ENCODE measurements around the gene RPRM. TPM values are rescaled to one million over a fixed set of nuclear protein-coding genes. Genes with fewer than 3 reads are reported as not detected.

Gene RPRM
- total RNA-seq, 1 donor from 2014 or later: 14.4 TPM

DNA sequence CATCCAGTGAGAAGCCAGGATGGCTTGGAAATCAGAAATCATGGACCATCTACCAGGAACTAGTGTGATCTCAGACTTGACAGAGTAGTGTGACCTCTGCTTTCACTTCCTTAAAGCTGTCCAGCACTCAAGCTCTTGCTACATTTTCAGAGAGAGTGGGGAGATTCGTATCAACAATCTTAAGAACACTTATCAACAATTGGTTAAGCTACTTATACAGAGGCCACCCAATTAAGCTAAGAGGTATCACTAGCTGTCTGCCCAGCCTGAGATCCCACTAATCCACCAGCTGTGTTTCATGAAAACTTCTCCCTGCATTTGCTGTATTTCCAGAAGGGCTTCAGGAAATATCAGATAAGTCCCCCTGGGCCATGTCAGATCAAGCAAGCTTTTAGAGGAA, 4.2 kb downstream of the RPRM start:
- no peak overlapping the region for H3K27ac Mint-ChIP-seq
- H3K9me3 Mint-ChIP-seq: no peaks in the 10 kb centered on the region
- no peak for DNase-seq (ENCODE audit: low spot score in 2 of 2, unreplicated experiment in 2 of 2)
- no peaks in the 10 kb centered on the region for H3K36me3 Mint-ChIP-seq
- peaks cover 54% of the 10 kb centered on the region for H3K4me1 Mint-ChIP-seq
- H3K27me3 Mint-ChIP-seq (ENCODE audit: low read depth): peaks cover 15% of the 10 kb centered on the region
- no peak overlapping the region for H3K4me3 Mint-ChIP-seq
- TF ChIP-seq, protein P1, sequence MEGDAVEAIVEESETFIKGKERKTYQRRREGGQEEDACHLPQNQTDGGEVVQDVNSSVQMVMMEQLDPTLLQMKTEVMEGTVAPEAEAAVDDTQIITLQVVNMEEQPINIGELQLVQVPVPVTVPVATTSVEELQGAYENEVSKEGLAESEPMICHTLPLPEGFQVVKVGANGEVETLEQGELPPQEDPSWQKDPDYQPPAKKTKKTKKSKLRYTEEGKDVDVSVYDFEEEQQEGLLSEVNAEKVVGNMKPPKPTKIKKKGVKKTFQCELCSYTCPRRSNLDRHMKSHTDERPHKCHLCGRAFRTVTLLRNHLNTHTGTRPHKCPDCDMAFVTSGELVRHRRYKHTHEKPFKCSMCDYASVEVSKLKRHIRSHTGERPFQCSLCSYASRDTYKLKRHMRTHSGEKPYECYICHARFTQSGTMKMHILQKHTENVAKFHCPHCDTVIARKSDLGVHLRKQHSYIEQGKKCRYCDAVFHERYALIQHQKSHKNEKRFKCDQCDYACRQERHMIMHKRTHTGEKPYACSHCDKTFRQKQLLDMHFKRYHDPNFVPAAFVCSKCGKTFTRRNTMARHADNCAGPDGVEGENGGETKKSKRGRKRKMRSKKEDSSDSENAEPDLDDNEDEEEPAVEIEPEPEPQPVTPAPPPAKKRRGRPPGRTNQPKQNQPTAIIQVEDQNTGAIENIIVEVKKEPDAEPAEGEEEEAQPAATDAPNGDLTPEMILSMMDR (IDR thresholded peaks at IDR 0.05; ENCODE audit: unreplicated experiment): no peak

DNA sequence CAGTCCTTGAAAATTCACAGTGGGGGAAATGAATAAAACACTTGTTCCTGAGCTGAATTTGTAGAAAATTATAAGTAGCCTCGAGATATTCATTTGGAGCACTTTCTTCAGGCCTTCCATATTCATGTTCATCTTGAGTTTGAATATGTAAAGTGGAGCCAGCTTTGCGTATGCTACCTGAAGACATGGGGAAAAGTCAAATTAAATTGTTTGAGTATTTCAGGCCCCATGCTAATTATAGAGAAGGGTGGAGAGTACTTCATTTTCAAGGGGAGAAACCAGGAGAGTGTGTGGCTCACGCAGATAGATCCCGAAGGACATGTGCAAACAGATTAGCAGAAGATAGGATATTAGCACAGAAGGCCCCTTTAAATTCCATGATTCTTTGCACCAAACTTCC, 7.7 kb downstream of the RPRM start:
- no peak for DNase-seq (ENCODE audit: low spot score in 2 of 2, unreplicated experiment in 2 of 2)
- Mint-ChIP-seq H3K4me1 (peaks cover 34% of the 10 kb centered on the region), H3K36me3 (no peaks in the 10 kb centered on the region), H3K27ac (no peak overlapping the region), H3K9me3 (no peaks in the 10 kb centered on the region), H3K27me3 (ENCODE audit: low read depth) (no peaks in the 10 kb centered on the region), H3K4me3 (no peak overlapping the region)
- TF ChIP-seq, protein P1 (IDR thresholded peaks at IDR 0.05; ENCODE audit: unreplicated experiment): no peak

DNA sequence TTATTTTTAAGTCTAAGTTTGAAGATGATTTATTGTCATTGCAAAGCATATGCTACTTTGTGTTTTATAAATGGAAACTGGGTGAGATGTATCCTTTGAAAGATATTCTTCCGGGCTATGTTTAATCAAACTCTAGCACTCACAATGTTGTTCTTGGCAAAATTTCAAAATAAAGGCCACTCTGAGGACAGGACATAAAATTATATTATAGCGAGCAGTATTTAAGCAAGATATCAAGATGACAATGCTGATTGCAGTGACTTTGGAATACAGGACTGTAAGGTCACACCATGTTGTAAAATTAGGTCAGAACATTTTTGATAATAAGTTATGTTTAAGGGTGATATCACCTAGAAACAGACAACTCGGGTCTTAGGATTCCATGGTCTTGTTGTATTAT, 14.2 kb downstream of the RPRM start:
- no peak overlapping the region for H3K27ac Mint-ChIP-seq
- H3K4me1 Mint-ChIP-seq: peaks cover 26% of the 10 kb centered on the region
- no peaks in the 10 kb centered on the region for H3K9me3 Mint-ChIP-seq
- H3K36me3 Mint-ChIP-seq: no peaks in the 10 kb centered on the region
- TF ChIP-seq, protein P1 (IDR thresholded peaks at IDR 0.05; ENCODE audit: unreplicated experiment): no peak
- H3K4me3 Mint-ChIP-seq: no peak overlapping the region
- no peak for DNase-seq (ENCODE audit: low spot score in 2 of 2, unreplicated experiment in 2 of 2)
- no peaks in the 10 kb centered on the region for H3K27me3 Mint-ChIP-seq (ENCODE audit: low read depth)

DNA sequence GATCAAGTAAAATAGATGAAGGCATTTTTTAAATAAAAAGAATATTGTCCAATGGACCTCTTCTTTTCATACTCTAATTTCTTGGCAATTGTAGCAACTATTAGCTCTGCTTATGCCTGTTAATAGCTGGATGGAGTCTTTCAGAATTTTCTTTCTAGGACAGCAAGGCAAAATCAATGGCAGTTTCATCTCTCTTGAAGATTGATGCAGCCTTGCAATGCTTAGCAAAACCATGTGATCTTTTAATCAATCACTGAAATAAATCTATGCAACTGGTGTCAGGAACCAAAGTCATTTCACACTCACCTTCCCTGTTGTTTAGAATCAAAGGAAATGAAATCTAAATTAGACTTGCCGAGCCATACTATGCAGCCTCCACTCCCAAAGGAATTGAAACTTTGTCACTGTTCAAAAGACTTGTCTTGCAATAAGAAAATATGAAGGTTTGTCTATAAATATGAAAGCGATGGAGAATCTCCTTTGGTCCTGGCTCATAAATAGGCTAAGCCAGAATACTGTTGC, 16.2 kb downstream of the RPRM start:
- Mint-ChIP-seq H3K4me1 (peaks cover 26% of the 10 kb centered on the region), H3K27ac (no peak overlapping the region)

DNA sequence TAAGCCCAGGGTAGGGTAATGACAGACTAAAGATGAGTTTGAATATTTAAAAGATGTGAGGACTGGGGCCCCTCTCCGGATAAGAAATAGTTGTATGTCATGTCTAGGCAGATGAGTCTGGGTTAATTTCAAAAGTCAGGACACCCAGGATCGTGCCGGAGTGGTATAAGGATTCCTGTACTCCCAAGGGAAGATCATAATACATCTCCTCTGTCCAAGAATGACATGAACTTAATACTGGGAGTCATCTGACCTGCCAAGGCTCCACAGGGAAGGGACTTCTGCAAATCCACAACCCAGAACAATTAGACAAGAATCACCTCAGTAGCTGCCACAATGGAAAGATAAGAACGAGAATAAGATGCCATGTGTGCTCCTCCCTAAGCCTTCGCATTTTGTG, 17.1 kb downstream of the RPRM start:
- TF ChIP-seq, protein P1 (IDR thresholded peaks at IDR 0.05; ENCODE audit: unreplicated experiment): no peak
- Mint-ChIP-seq H3K36me3 (no peaks in the 10 kb centered on the region), H3K27me3 (ENCODE audit: low read depth) (no peaks in the 10 kb centered on the region), H3K4me1 (peaks cover 26% of the 10 kb centered on the region), H3K9me3 (no peaks in the 10 kb centered on the region), H3K27ac (no peak overlapping the region), H3K4me3 (no peak overlapping the region)
- DNase-seq (ENCODE audit: low spot score in 2 of 2, unreplicated experiment in 2 of 2): no peak

More for the DNA sequence above, 16.2 kb downstream of the RPRM start:
- no peak for DNase-seq (ENCODE audit: low spot score in 2 of 2, unreplicated experiment in 2 of 2)
- TF ChIP-seq, protein P1 (IDR thresholded peaks at IDR 0.05; ENCODE audit: unreplicated experiment): no peak
- no peaks in the 10 kb centered on the region for H3K36me3 Mint-ChIP-seq
- H3K27me3 Mint-ChIP-seq (ENCODE audit: low read depth): no peaks in the 10 kb centered on the region
- no peak overlapping the region for H3K4me3 Mint-ChIP-seq
- no peaks in the 10 kb centered on the region for H3K9me3 Mint-ChIP-seq

DNA sequence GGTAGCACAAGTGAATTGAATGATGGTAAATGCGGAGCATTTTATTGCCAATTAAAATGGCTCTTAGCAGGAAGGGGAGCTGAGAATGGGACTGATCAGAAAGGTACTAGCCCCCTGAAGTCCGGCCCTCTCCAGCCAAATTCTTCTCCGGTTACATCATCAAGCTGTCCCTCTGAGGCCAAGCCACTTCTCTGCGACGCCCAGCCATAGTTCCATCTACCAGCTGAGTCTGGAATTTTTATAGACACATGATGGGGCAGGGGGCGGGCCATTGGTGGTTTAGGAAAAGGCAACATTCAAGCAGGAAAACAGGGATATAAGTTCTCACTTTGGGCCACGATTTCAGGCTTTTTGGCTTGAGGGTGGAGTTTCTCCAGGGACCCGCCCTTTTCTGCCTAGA, 22.7 kb downstream of the RPRM start:
- Mint-ChIP-seq H3K36me3 (no peaks in the 10 kb centered on the region), H3K4me1 (no peaks in the 10 kb centered on the region), H3K27ac (no peak overlapping the region), H3K9me3 (peaks cover 8% of the 10 kb centered on the region), H3K4me3 (no peak overlapping the region), H3K27me3 (ENCODE audit: low read depth) (no peaks in the 10 kb centered on the region)
- no peak for DNase-seq (ENCODE audit: low spot score in 2 of 2, unreplicated experiment in 2 of 2)
- TF ChIP-seq, protein P1 (IDR thresholded peaks at IDR 0.05; ENCODE audit: unreplicated experiment): no peak

Measured in mesothelial cell of epicardium (in vitro differentiated cells).